ENCODE measurements around the gene EGFL7. TPM values are rescaled to one million over a fixed set of nuclear protein-coding genes. Genes with fewer than 3 reads are reported as not detected.

EGFL7 gene
- total and polyA plus RNA-seq, 2 of the 8 experiments (the other 6 are each of a cell fraction or from before 2014, with no cell fraction given) = 37.8 to 53.4 TPM

DNA sequence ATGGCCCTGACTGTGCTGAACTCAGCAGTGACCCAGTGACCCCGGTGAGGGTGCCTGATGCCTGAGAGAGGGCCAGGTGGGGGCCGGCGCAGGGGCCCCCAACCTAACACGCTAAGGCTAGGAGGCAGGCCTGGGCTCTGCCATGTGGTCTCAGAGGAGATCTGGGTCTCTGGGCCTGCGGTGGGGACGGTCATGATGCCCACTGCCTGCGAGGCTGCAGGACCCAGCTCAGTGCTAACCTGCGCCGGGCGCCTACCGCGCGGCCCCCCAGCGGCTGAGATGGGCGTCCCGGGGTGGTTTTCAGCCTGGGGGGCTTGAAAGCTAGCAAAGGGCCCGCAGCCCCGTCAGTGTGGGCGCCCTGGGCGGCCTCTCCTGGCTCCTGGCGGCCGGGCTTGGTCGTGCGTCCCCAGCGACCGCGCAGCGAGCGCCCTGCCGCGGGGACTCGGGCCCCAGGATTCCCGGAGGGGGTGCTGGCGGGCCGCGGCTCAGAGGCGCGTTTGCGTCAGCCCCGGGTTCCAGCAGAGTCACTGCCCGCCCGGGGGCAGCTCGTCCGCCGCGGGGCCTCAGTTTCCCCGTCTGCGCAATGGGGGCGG is 2.5 kb downstream of the EGFL7 start:
- Histone ChIP-seq H2BK15ac (ENCODE audit: low read length) (no peak overlapping the region), H3K9ac (replicated peaks in 1 of 4; ENCODE audit: extremely low read depth in 1 of 4, low read depth in 3 of 4, low read length in 3 of 4) (no peak overlapping the region), H2BK120ac (replicated peaks; ENCODE audit: low read depth, low read length) (no peak overlapping the region), H3K4me2 (ENCODE audit: insufficient read depth in 1 of 2, low read depth in 2 of 2, low read length in 2 of 2) (peak overlapping the region; percentile 6 to 67; a peak in 3 of 4 replicates), H3K79me2 (ENCODE audit: control insufficient read depth in 1 of 2, insufficient read depth in 2 of 2, low read length in 2 of 2) (no peaks in the 10 kb centered on the region), H3K4ac (replicated peaks; ENCODE audit: insufficient read length, low read depth, low read length) (no peak overlapping the region), H3K36me3 (ENCODE audit: control insufficient read depth in 2 of 4, insufficient read depth in 4 of 4, low read length in 3 of 4) (no peaks in the 10 kb centered on the region), H3K27me3 (replicated peaks in 1 of 4; ENCODE audit: control insufficient read depth in 3 of 4, extremely low read depth in 1 of 4, insufficient read depth in 3 of 4, low read length in 3 of 4) (no peaks in the 10 kb centered on the region; a peak in 2 of 7 replicates), H3K4me3 (ENCODE audit: extremely low read depth in 1 of 4, insufficient read depth in 2 of 4, low read depth in 3 of 4, low read length in 4 of 4) (peak overlapping the region; percentile 32 to 60 (median 43); a peak in 7 of 8 replicates), H2AFZ (ENCODE audit: low read length) (peak overlapping the region; percentile 68; the same call in 1 of the 2 replicates), H4K91ac (replicated peaks; ENCODE audit: insufficient read length, low read length) (no peak overlapping the region), H3K56ac (replicated peaks; ENCODE audit: insufficient read length, low read depth, low read length) (no peak overlapping the region), H4K8ac (ENCODE audit: extremely low read depth, insufficient read depth, low read length) (peak overlapping the region; percentile 85), H3K14ac (ENCODE audit: insufficient read length) (no peak overlapping the region), H3K18ac (ENCODE audit: extremely low read depth, low read length) (peak overlapping the region; percentile 48), H4K5ac (ENCODE audit: insufficient read length, low read depth, low read length) (no peak overlapping the region), H3K4me1 (replicated peaks in 1 of 4; ENCODE audit: control insufficient read depth in 3 of 4, insufficient read depth in 4 of 4, low read length in 3 of 4) (peaks cover 0 to 4% (median 2%) of the 10 kb centered on the region in 4 experiments; a peak in 4 of 7 replicates), H3K9me3 (ENCODE audit: insufficient read depth in 2 of 2, low read depth in 1 of 2, low read length in 1 of 2) (no peaks in the 10 kb centered on the region), H3K27ac (ENCODE audit: low read depth, low read length) (no peak overlapping the region), H2AK5ac (ENCODE audit: low read depth, low read length) (no peak overlapping the region), H2BK20ac (ENCODE audit: low read length) (no peak overlapping the region), H3K79me1 (ENCODE audit: low read depth, low read length) (no peaks in the 10 kb centered on the region), H3K23ac (ENCODE audit: insufficient read length) (no peak overlapping the region), H2BK5ac (ENCODE audit: low read depth, low read length) (no peak overlapping the region), H2BK12ac (ENCODE audit: low read depth, low read length) (no peak overlapping the region), H4K20me1 (replicated peaks in 1 of 2; ENCODE audit: control insufficient read depth in 1 of 2, insufficient read depth in 2 of 2, low read length in 2 of 2) (peaks cover 0 to 6% of the 10 kb centered on the region in 2 experiments), H3K23me2 (ENCODE audit: low read depth, low read length) (no peaks in the 10 kb centered on the region; the same call in 1 of the 2 replicates)
- 19% methylated on average over 39 of the region's 49 CpGs; no CpG with 5 or more reads in 1 of the 2 experiments for WGBS, 2 experiments (ENCODE audit: extremely low coverage in 1 of 2, insufficient coverage in 1 of 2, insufficient read length in 1 of 2, insufficient replicate concordance in 2 of 2, low coverage in 1 of 2, low lambda C conversion rate in 2 of 2, missing lambda C conversion rate in 1 of 2)
- no peak for FAIRE-seq
- ChIA-PET CTCF (ENCODE audit: partially characterized antibody) (interaction anchor here (0.6 to 2.6 kb wide), 10 partner anchors 11 to 759 kb away, joined by 3 to 14 read pairs (median 3); no protein-coding TSS in a partner anchor), POLR2A (ENCODE audit: partially characterized antibody) (interaction anchor here (1.0 kb wide), 3 partner anchors 9 to 63 kb away, joined by 3 to 4 read pairs (median 4); no protein-coding TSS in a partner anchor)
- no peak for DNase-seq (ENCODE audit: low read depth in 1 of 2, low spot score in 2 of 2)
- TF ChIP-seq SUZ12 (IDR thresholded peaks at IDR 0.05; ENCODE audit: low read length) (no peak), SIRT6 (IDR thresholded peaks at IDR 0.05; ENCODE audit: low read length) (no peak), HDAC2 (IDR thresholded peaks at IDR 0.05; ENCODE audit: borderline replicate concordance in 1 of 2, low read depth in 2 of 2, low read length in 2 of 2) (no peak), KDM1A (IDR thresholded peaks at IDR 0.05; ENCODE audit: borderline replicate concordance, low read length) (no peak), TAF1 (IDR thresholded peaks at IDR 0.05; ENCODE audit: low read depth, low read length) (no peak), YY1 (IDR thresholded peaks at IDR 0.05; ENCODE audit: low read depth, low read length) (no peak), MAFK (IDR thresholded peaks at IDR 0.05; ENCODE audit: low read depth, low read length) (no peak), CBX5 (IDR thresholded peaks at IDR 0.05; ENCODE audit: low read depth, low read length) (no peak), RAD21 (IDR thresholded peaks at IDR 0.05 in 1 of 2, conservative IDR thresholded peaks at IDR 0.05 in 1 of 2; ENCODE audit: low read depth in 2 of 2, low read length in 2 of 2) (0 out of 4 replicates have a peak, but pooled peaks of 1 of the 2 experiments have one; percentile 6), RBBP5 (IDR thresholded peaks at IDR 0.05; ENCODE audit: borderline replicate concordance, low read depth, low read length) (no peak), KDM4A (IDR thresholded peaks at IDR 0.05; ENCODE audit: low read depth, low read length, severe bottlenecking) (peak; percentile 47)
